ENCODE data around the gene ZP2. TPM values are rescaled to one million over a fixed set of nuclear protein-coding genes. Genes with fewer than 3 reads are reported as not detected.
"Not testable (repeated sequence)": the region's sequence is repeated elsewhere in the genome, so short reads cannot be mapped to it uniquely, and the experiment has no call there.

ZP2 gene
- total and polyA plus RNA-seq, 2 of the 4 experiments (the other 2 are of a cell fraction): not detected

DNA sequence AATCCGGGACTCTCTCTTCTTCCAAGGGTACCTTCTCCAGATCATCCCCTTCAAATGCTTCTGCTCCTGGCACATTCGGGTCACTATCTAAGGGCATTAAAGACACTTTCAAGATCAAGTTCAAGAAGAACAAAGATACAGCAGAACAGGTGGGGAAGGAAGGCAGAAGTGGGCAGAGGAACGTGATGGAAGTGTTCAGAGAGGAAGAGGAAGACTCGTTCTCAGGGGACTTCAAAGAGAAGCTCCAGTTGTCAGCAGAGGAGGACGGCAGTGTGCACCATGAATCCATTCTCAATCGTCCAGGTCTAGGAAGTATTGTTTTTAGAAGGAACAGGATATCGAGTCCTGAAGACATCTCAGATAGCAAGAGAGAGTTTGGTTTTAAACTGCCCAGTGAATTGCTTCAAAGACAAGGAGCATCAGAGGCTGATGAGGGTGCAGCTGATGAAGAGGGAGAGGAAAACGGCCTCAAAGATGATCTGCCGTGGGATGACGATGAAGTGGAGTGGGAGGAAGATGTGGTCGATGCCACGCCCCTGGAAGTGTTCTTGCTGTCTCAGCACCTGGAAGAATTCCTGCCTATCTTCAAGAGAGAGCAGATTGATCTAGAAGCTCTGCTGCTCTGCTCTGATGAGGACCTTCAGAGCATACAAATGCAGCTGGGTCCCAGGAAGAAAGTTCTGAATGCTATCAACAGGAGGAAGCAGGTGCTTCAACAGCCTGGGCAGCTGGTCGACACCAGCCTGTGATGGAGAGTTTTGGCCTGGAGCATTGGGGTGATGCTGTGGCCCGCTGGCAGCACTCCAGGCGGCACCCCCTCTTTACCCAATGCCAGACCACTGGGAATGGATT lies 38.9 kb upstream of the ZP2 start:
- Histone ChIP-seq H3K4me2 (ENCODE audit: low read depth, low read length) (no peak overlapping the region), H3K9me3 (ENCODE audit: control insufficient read depth, insufficient read depth, low read length) (no peaks in the 10 kb centered on the region), H3K4me1 (ENCODE audit: control insufficient read depth, insufficient read depth, low read length) (no peaks in the 10 kb centered on the region), H3K23ac (ENCODE audit: low read depth, low read length) (no peak overlapping the region), H3K4me3 (ENCODE audit: insufficient read depth, low read depth, low read length) (no peak overlapping the region), H4K5ac (ENCODE audit: low read depth, low read length) (no peak overlapping the region), H4K20me1 (ENCODE audit: insufficient read depth, low read length) (no peaks in the 10 kb centered on the region), H2BK20ac (ENCODE audit: low read depth, low read length) (no peak overlapping the region), H3K27me3 (ENCODE audit: control insufficient read depth, insufficient read depth, low read length) (peaks cover 16% of the 10 kb centered on the region), H3K9ac (ENCODE audit: low read depth, low read length) (no peak overlapping the region), H2BK5ac (ENCODE audit: low read depth, low read length, poor library complexity, severe bottlenecking) (no peak overlapping the region), H3K9me1 (ENCODE audit: insufficient read depth, low read length) (no peaks in the 10 kb centered on the region), H2BK120ac (ENCODE audit: low read depth, low read length) (no peak overlapping the region), H3K36me3 (ENCODE audit: control insufficient read depth, insufficient read depth, low read length) (no peaks in the 10 kb centered on the region), H2AK5ac (ENCODE audit: low read depth, low read length) (no peak overlapping the region), H2AFZ (replicated peaks; ENCODE audit: low read length, poor library complexity) (no peak overlapping the region), H4K91ac (ENCODE audit: insufficient read depth, low read depth, low read length) (no peak overlapping the region), H2AK9ac (replicated peaks; ENCODE audit: low read depth, low read length, poor library complexity) (no peak overlapping the region), H3K14ac (replicated peaks; ENCODE audit: low read depth, low read length) (no peak overlapping the region), H3K56ac (ENCODE audit: extremely low read depth, insufficient read depth, low read length) (no peak overlapping the region), H3K79me1 (ENCODE audit: low read depth in 1 of 2, low read length in 2 of 2) (no peaks in the 10 kb centered on the region), H3K27ac (ENCODE audit: insufficient read depth, low read length) (no peak overlapping the region), H3K4ac (ENCODE audit: low read depth, low read length) (no peak overlapping the region), H4K8ac (ENCODE audit: low read depth in 2 of 2, low read length in 2 of 2) (no peak overlapping the region), H2BK15ac (ENCODE audit: low read depth, low read length) (no peak overlapping the region), H3K18ac (ENCODE audit: low read depth, low read length) (no peak overlapping the region)
- ChIA-PET CTCF (no interaction called here), POLR2A (ENCODE audit: unreplicated experiment) (no interaction called here)
- dilution Hi-C loops (cut with HindIII; ENCODE audit: low sequenced_read_pairs, unreplicated experiment) (no loop called here), intact Hi-C loops (cut with micrococcal nuclease) (no loop called here), in situ Hi-C loops (cut with MboI; ENCODE audit: low sequenced_read_pairs) (no loop called here)
- ATAC-seq (ENCODE audit: low read depth): no peak
- no peak for TF ChIP-seq CHD1 (IDR thresholded peaks at IDR 0.05; ENCODE audit: low read depth, low read length)
- TF ChIP-seq RAD21 (IDR thresholded peaks at IDR 0.05; ENCODE audit: low read length): no peak
- TF ChIP-seq POLR2A (IDR thresholded peaks at IDR 0.05; ENCODE audit: low read depth, low read length): no peak
- no peak for TF ChIP-seq MAFK (IDR thresholded peaks at IDR 0.05; ENCODE audit: low read depth, low read length)
- TF ChIP-seq, protein P1, sequence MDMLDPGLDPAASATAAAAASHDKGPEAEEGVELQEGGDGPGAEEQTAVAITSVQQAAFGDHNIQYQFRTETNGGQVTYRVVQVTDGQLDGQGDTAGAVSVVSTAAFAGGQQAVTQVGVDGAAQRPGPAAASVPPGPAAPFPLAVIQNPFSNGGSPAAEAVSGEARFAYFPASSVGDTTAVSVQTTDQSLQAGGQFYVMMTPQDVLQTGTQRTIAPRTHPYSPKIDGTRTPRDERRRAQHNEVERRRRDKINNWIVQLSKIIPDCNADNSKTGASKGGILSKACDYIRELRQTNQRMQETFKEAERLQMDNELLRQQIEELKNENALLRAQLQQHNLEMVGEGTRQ (IDR thresholded peaks at IDR 0.05; ENCODE audit: low read depth, low read length): no peak
- TF ChIP-seq SMC3 (IDR thresholded peaks at IDR 0.05; ENCODE audit: low read depth, low read length): no peak
- TF ChIP-seq RFX5 (IDR thresholded peaks at IDR 0.05; ENCODE audit: low read depth, low read length): no peak
- no peak for TF ChIP-seq FOS (IDR thresholded peaks at IDR 0.05; ENCODE audit: low read depth, low read length)
- no TSS peak for BruUV-seq (replicated peaks)
- WGBS, 2 experiments (ENCODE audit: extremely low coverage in 2 of 2, insufficient read length in 1 of 2): 63% methylated on average over 5 of the region's 15 CpGs; no CpG with 5 or more reads in 1 of the 2 experiments
- no peak for DNase-seq

DNA sequence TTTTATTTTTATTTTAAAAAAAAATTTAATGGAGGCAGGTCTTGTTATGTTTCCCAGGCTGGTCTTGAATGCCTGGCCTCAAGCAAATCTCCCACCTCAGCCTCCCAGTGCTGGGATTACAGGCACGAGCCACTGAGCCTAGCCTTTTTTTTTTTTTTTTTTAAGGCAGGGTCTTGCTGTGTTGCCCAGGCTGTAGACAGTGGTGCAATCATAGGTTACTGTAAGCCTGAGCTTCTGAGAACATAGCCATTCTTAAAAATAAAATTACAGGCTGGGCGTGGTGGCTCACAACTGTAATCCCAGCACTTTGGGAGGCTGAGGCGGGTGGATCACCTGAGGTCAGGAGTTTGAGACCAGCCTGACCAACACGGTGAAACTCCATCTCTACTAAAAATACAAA lies 36.8 kb upstream of the ZP2 start:
- intact Hi-C loops (cut with micrococcal nuclease): not testable (repeated sequence)

More for the DNA sequence above, 36.8 kb upstream of the ZP2 start:
- H3K79me1 ChIP-seq (ENCODE audit: low read depth in 1 of 2, low read length in 2 of 2); H4K5ac ChIP-seq (ENCODE audit: low read depth, low read length); BruUV-seq (replicated peaks); H2AFZ ChIP-seq (replicated peaks; ENCODE audit: low read length, poor library complexity); DNase-seq; H3K14ac ChIP-seq (replicated peaks; ENCODE audit: low read depth, low read length); ATAC-seq (ENCODE audit: low read depth); H3K27ac ChIP-seq (ENCODE audit: insufficient read depth, low read length); H3K56ac ChIP-seq (ENCODE audit: extremely low read depth, insufficient read depth, low read length); H3K23ac ChIP-seq (ENCODE audit: low read depth, low read length); H3K4me1 ChIP-seq (ENCODE audit: control insufficient read depth, insufficient read depth, low read length); dilution Hi-C loops (cut with HindIII; ENCODE audit: low sequenced_read_pairs, unreplicated experiment); H3K36me3 ChIP-seq (ENCODE audit: control insufficient read depth, insufficient read depth, low read length); H3K4me2 ChIP-seq (ENCODE audit: low read depth, low read length); H3K9me3 ChIP-seq (ENCODE audit: control insufficient read depth, insufficient read depth, low read length); H4K8ac ChIP-seq (ENCODE audit: low read depth in 2 of 2, low read length in 2 of 2); H3K9me1 ChIP-seq (ENCODE audit: insufficient read depth, low read length); H2BK20ac ChIP-seq (ENCODE audit: low read depth, low read length); H3K4me3 ChIP-seq (ENCODE audit: insufficient read depth, low read depth, low read length); H2BK5ac ChIP-seq (ENCODE audit: low read depth, low read length, poor library complexity, severe bottlenecking); H3K9ac ChIP-seq (ENCODE audit: low read depth, low read length); H3K4ac ChIP-seq (ENCODE audit: low read depth, low read length); H2AK9ac ChIP-seq (replicated peaks; ENCODE audit: low read depth, low read length, poor library complexity); POLR2A ChIA-PET (ENCODE audit: unreplicated experiment); H2BK15ac ChIP-seq (ENCODE audit: low read depth, low read length); H4K20me1 ChIP-seq (ENCODE audit: insufficient read depth, low read length); H2BK120ac ChIP-seq (ENCODE audit: low read depth, low read length); in situ Hi-C loops (cut with MboI; ENCODE audit: low sequenced_read_pairs); H4K91ac ChIP-seq (ENCODE audit: insufficient read depth, low read depth, low read length); CTCF ChIA-PET; H2AK5ac ChIP-seq (ENCODE audit: low read depth, low read length); H3K18ac ChIP-seq (ENCODE audit: low read depth, low read length): not testable (repeated sequence)
- WGBS, 2 experiments (ENCODE audit: extremely low coverage in 2 of 2, insufficient read length in 1 of 2): no CpG with 5 or more reads among the region's 4 CpGs
- peaks cover 17% of the 10 kb centered on the region for H3K27me3 ChIP-seq (ENCODE audit: control insufficient read depth, insufficient read depth, low read length)
